Tongue (tissue), 2 donors: Measurements from ENCODE around the gene SLC26A4. TPM values are rescaled to one million over a fixed set of nuclear protein-coding genes. Genes with fewer than 3 reads are reported as not detected.

Source experiments
- DNase-seq: peaks from one replicate; pipeline ENCODE4 v3.0.0-alpha.2; 2015
- total RNA-seq: library from RNA; depleted of rRNA; stranded (reverse); fragments of >200 nt; gene quantifications from one replicate; pipeline ENCODE4 v1.2.3, GENCODE V29; 2014

Gene SLC26A4
- total RNA-seq, 1 donor from 2014 or later = 1.1 TPM

- DNase-seq = peak; percentile 64
Observed at GRCh38 chr7:107661081-107661864, 645 bp downstream of the SLC26A4 start.

DNA sequence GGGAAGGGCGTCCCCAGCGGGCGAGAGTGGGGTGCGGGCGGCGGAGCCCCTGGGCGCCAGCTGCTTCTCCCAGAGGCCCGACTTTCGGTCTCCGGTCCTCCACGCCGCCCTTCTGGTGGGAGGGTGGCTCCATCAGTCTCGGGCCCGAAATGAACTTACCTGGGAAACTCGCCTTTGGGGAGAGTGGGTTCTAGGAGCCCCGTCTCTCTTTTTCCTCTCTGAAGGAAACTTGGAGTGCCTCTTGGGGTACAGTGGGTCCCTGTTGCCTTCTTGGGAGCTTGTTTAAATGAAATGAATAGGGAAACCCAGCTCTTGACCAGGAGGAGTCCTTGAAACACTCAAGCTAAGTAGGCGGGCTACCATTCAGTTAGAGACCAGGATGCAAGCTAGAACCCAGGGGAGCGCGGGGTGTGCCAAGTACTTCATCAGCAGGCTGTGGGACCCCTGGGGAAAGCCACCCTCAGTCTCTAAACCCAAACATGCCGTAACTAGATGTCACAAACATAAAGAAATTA lies 1.3 kb downstream of the SLC26A4 start:
- no peak for DNase-seq

DNA sequence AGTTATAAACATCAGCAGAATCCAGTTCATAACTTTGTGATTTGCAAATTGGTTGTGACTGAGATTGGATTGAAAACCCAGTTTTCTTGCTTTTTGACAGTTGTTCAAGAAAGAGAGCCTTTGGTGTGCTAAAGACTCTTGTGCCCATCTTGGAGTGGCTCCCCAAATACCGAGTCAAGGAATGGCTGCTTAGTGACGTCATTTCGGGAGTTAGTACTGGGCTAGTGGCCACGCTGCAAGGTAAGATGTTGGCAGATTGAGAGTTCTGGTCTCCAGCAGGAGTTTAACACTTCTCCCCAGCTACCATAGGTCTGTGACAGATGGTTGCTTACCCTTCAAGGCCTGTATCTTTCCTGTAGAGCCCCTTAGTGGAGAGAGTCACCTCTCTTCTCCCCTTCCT lies 2.6 kb downstream of the SLC26A4 start:
- DNase-seq = no peak

GRCh38 chr7:107666790-107667189 lies 6.2 kb downstream of the SLC26A4 start:
- no peak for DNase-seq

DNA sequence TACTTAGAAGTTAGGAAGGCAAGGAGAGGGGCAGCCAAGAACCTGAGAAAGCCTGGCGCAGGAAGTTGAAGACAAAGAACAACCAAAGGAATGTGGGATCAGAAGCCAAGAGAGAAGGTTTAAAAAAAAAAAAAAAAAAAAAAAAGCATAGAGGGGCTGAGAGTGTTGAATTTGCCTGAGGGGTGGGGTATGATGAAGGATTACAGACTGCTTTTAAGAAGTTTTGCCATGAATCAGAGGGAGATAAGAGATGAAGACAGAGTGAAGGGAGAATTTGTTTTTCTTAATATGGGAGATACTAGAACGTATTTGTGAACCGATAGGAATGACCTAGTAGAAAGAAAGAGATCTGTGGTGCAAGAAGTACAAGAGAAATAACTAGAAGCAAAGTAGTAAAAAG lies 6.7 kb downstream of the SLC26A4 start:
- DNase-seq = no peak

GRCh38 chr7:107668296-107668695 lies 7.7 kb downstream of the SLC26A4 start:
- no peak for DNase-seq

GRCh38 chr7:107672183-107672582 lies 11.6 kb downstream of the SLC26A4 start:
- DNase-seq = no peak

DNA sequence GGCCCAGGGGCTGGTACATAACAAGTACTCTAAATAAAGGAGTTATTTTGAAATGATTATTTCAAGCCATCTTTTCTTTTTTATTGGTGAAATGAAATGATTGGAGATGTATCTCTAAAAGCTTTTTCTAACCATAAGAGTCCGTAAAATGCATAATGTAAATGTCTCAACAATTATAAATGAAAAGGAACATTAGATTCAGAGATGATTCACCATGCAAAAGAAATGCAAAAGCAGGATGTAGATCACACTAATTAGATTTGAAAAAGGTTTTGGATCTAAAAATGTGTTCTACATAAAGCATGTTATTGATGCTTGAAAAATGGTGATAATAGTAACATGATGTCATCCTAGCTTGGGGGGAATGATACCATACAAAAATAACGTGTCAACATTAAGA lies 15.6 kb downstream of the SLC26A4 start:
- no peak for DNase-seq

GRCh38 chr7:107678110-107678753 lies 17.6 kb downstream of the SLC26A4 start:
- no peak for DNase-seq

GRCh38 chr7:107680478-107680877 lies 19.9 kb downstream of the SLC26A4 start:
- no peak for DNase-seq

- DNase-seq = no peak
Observed at GRCh38 chr7:107682886-107683285, 22.3 kb downstream of the SLC26A4 start.

GRCh38 chr7:107684287-107684686 lies 23.7 kb downstream of the SLC26A4 start:
- no peak for DNase-seq

DNA sequence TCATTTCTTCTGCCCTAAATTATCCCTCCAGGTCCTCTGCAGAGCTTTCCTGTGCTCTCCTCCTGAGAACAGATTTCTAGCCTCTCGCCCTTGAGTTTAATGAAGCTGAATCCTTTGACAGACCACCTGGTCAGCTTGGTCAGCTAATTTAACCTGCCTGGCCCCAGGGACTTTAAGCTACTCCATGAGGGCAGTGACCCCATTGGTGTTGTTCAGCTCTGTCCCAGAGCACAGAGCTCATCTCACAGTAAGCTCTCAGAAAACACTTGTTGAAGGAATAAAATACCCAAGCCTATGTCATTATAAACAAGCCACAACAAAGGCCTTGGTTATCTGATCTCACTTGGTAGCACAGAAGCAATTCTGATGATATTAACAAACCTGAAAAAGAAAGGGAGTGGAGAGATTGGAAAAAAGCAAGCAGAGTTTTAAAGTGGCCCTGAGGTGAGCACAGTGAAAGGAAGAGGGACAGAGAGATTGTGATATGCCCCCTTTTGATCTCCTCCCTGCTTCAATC lies 24.4 kb downstream of the SLC26A4 start:
- DNase-seq = no peak

- no peak for DNase-seq
Observed at GRCh38 chr7:107686816-107687387, 26.3 kb downstream of the SLC26A4 start.

DNA sequence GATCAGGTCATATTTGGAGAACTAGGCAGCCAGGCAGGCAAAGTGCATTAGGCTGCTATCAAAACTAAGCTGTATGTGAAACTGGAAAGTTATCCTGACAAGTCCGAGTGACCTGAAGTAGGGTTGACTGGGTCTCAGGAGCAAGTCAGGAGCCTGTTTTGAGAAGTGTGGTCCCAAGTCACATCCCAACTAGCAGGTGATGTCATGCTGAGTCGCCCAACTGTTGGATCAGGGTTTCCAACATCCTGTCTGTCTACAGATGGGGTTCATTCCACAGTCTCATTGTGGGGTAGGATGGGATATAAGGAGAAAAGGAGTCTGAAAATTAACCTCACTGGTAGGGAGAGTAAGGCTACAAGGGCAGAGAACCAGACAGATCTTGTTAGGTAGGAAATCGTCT lies 27.0 kb downstream of the SLC26A4 start:
- no peak for DNase-seq

DNA sequence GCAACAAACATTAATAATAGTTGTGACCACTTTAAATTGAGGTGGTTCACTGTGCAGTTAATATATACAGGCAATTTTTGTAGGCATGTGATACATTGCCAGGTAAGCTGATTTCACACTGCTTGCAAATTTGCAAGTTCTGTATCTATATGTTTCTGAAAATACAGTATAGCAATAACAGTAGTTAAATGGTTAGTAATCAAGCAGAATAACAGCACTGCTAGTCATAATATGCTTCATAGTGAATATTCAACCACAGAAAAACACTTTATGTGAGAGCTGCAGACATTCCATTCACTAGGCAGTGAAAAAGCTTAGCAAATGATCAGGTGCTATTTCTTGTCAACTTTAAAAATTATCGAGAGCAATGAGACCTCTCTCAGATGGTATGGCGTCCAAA lies 28.9 kb downstream of the SLC26A4 start:
- no peak for DNase-seq

GRCh38 chr7:107690084-107690483 lies 29.5 kb downstream of the SLC26A4 start:
- no peak for DNase-seq

- peak; percentile 16 for DNase-seq
Observed at GRCh38 chr7:107690611-107691010, 30.0 kb downstream of the SLC26A4 start.

DNA sequence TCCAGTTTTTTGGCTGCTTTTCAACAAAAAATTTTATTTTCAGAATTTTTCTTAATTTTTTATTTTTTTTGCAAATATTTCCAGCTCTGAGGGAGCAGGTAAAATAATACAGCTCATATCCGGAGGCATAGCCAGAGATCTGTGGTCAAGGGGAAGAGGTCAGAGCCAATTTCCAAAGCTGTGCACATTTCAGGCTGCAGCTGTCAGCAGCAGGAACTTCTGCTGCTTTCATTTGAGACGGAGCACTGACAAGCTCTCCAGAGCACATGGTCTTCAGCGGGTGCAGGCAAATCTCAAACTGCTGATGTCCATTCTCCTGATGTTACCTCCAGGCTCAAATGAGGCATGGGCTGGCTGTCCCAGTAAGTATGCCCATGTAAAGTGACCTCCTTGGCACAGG lies 31.1 kb downstream of the SLC26A4 start:
- peak; percentile 67 for DNase-seq

GRCh38 chr7:107692501-107692900 lies 31.9 kb downstream of the SLC26A4 start:
- no peak for DNase-seq

GRCh38 chr7:107693396-107693795 lies 32.8 kb downstream of the SLC26A4 start:
- peak; percentile 47 for DNase-seq

GRCh38 chr7:107694386-107694785 lies 33.8 kb downstream of the SLC26A4 start:
- DNase-seq = peak; percentile 81

GRCh38 chr7:107696330-107696946 lies 35.8 kb downstream of the SLC26A4 start:
- peak; percentile 53 for DNase-seq
